Measurements from ENCODE around the gene TRIP13.
"Not testable (repeated sequence)": the region's sequence is repeated elsewhere in the genome, so short reads cannot be mapped to it uniquely, and the experiment has no call there.

TRIP13 gene

DNA sequence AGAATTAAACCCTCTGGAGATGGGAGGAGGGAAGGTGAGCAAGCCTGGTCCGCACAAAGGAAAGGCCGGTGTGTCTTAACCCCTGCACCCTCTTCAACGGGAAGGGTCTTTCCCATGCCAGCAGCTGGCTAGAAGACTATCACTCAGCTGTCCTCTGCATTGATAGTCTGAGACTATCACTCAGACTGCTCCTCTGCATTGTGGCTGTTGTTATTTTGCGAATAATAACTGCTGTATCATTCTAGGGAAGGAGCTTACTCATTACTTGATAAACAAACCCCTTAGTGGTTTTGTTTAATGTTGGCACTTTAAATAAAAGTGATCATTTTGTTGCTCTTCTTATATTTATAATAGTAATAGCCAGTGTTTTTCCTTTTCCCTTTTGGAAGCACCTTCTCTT, 8.1 kb downstream of the TRIP13 start:
- no peak for FAIRE-seq

DNA sequence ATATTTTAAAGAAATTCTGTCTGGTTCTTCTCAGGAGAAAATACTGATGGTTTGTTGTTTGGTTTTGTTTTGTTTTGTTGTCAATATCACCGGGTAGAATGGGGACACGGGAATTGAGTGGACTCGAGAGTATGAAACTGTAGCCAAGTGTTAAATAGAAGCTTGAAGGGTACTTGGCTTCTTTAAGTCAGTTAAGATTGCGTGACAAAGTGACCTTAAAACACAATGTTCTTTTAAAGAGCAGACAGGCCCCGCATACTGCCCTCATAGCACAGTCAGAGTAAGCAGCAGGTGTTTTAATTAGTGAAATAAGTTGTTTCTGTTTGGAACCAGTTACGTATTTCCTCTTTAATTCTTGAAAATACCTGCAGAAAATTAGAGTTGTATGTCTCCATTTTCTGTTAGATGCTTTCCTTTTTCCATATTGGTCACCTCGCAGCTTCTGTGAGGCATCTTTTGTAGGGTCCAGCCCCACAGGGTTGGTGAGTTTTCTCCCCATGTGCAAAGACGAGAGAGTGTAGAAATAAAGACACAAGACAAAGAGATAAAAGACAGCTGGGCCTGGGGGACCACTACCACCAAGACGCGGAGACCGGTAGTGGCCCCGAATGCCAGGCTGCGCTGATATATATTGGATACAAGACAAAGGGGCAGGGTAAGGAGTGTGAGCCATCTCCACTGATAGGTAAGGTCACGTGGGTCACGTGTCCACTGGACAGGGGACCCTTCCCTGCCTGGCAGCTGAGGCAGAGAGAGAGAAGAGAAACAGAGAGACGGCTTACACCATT, 9.6 kb downstream of the TRIP13 start:
- no peak for FAIRE-seq

DNA sequence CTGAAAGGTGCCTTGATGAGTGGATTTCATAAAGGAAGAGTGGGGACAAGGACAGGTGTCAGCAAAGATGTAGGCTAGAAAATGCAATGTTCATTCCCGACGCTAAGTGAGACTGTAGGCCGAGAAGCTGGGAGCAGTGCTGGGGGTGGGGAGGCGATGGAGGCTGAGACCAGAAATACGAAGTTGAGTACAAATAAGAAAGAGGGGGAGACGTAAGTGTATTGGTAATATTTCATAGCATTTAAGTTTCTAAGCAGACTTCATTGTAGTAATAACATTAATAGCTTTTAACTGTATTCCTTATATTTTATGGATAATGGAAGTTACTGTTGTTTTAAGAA, 11.0 kb downstream of the TRIP13 start:
- no peak for FAIRE-seq

DNA sequence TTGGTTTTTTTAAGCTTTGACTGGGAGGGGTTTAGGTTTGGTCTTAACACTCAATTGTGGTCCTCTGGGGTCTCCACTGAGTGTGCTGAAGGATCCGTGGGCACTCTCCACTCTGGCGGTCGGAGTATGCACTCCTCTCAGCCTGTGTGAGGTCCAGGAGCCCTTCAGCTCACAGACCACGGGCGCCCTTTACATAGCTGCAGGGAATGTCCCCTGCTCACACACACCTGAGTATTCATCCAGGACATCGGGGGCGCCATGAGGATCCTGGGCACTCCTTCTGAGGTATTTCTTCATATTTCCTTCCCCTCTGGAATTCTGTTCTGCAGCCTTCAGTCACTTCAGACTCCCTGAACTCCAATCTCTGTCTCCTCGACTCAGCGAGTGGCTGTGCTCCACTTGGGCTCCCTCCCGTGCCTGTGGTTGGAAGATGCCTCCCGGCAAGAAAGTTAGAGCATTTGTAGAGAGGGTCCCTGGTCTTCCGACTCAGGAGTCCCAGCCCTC, 12.5 kb downstream of the TRIP13 start:
- FAIRE-seq, result no peak

DNA sequence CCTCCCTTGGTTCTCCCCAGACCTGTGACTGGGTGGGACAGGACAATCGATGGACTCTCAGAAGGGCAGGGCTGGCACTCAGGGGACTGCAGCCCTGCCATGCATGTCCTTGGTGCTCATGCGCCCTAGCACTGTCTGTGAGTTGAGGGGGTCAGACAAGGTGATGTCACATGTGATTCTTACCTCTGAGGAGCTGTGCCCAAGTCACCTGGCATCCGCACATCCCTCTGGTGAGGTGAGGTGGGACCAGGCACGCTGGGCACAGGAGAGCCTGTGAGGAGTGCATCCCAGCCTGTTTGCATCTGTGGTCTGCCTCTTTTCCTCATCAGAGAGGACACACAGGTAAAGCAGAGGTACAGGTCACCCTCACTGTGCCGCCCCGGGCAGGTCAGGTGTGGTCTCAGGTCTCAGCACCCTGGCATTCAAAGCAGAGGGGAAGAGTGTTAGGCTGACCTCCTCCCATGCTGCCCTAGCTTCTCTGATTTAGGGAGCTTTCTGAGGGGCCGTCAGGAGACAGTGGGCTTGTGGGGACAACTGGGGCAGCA, 14.8 kb downstream of the TRIP13 start:
- FAIRE-seq, result no peak

DNA sequence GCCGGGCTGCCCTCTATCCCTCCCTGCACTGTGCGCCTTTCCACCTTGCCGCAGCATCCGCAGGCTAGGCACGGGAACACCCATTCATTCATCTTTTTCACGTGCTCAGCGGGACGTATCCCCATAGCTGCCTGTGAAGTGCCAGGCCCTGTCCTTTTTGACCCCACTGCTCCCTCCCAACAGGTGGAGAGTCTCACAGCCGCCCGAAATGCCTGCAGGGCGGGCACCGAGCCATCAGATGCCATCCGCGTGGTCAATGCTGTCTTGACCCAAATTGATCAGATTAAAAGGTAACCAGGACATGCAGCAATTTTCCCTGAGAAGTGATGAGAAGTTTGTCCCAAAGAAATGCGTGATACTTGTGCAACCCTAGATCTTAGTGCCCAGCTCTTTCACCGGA, 15.5 kb downstream of the TRIP13 start:
- FAIRE-seq, result no peak

DNA sequence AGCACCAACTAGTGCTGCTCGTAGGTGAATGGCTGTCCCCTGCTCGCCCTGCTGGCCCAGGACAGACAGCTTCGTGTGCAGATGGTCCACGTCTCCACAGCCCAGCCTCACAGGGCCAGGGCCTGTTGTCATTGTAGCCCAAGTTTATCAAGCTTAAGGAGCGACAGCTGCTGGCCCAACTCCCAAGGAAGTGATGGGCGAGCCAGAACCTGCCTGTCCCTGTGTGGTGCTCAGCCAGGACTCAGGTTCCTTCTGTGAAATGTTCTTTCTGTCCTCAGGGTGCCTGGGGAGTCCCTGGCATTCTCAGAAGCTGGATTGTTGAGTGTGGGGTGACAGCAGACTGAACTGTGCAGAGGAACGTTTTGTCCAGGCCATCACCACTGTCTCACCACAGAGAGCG, 16.4 kb downstream of the TRIP13 start:
- FAIRE-seq, result no peak

DNA sequence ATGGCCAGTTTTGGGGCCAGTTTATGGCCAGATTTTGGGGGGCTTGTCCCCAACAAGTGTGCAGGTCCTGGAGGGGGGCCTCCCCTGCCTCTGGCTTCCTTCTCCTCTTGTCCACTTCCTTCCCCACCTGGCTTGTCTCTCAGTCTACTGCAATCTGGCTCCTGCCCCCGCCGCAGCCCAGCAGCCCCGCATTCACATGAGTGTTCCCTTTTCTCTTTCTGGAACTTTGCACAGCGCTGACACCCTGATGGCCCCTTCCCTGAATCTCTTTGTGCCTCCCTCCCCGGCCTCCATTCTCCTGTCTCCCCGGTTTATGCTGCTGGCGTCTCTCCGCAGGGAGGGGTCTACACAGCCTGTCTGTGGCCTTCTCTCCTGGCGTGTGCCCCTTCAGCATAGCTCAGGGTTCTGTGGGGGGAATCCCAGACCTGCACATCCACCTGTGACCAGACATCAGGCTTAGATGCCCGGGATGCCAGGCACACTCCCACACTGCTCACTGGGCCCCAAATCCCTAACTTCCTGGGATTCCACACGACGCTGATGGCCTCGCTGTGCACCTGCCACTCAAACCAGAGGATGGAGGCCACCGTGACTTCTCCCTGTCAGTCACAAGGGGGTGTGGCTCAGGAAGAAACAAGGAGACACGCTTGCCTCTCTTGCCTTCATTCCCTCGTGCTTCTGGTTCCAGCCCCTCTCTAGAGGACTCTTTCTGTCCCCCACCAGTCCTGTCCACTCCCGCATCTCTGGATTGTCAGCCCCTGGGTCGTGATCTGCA, 17.5 kb downstream of the TRIP13 start:
- no peak for FAIRE-seq

DNA sequence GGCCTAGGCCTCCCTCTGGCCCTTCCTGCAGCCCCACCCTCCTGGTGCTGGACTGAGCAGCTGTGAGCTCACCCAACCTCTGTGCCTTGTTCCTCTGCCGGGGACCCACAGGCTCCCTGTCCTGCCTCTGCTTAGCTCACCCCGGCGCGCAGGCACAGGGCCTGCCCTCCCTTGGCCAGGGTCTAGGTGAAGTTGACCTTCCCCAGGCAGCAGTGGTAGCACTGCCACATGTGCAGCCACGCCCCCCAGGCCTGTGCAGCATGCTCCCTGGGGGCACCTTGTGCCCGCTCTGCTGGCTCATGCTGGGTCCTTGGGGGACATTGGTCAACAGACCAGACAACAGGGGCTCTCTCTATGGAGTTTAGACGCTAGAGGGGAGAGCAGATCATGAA, 18.1 kb downstream of the TRIP13 start:
- no peak for FAIRE-seq

DNA sequence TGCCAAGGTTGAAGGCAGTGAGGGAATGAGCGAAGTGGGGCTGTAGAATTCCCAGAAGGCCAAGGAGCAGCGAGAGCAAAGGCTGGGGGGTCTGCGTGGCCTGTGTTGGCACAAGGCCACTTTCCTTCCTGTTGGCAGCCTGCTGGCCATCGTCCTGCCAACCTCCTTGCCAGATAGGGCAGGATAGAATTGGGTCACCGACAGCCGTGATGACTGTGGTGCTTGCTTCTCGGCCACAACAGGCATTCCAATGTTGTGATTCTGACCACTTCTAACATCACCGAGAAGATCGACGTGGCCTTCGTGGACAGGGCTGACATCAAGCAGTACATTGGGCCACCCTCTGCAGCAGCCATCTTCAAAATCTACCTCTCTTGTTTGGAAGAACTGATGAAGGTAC, 18.9 kb downstream of the TRIP13 start:
- no peak for FAIRE-seq

DNA sequence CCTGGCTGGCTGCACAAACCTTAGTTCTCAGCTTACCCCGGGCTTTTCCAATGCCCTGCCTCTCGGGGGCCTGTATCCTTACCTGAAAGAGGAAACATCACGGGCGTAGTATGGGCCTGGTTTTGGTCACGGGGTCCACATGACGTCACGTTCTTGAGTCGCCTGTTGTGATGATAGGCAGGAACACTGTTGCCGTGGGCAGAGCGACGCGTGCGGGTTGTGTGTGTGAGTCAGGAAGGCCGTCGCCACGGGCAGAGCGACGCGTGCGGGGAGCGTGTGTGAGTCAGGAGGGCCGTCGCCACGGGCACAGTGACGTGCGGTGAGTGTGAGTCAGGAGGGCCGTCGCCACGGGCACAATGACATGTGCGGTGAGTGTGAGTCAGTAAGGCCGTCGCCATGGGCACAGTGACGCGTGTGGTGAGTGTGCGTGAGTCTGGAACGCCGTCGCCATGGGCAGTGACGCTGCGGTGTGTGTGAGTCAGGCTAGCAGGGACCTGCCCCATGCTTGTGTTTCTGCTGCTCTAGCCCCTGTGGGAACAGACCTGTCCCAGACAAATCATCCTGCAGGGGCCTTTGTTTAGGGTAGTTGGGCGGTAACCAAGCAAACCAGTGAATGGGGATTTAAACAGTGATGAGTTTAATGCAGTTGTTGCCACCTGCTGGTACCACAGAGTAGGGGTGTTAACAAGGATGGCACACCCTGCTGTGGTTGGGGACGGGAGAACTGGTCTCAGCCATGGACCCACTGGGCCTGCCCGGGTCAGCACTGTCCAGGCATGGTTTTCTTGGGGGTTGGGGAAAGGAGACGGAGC, 19.8 kb downstream of the TRIP13 start:
- no peak for FAIRE-seq

DNA sequence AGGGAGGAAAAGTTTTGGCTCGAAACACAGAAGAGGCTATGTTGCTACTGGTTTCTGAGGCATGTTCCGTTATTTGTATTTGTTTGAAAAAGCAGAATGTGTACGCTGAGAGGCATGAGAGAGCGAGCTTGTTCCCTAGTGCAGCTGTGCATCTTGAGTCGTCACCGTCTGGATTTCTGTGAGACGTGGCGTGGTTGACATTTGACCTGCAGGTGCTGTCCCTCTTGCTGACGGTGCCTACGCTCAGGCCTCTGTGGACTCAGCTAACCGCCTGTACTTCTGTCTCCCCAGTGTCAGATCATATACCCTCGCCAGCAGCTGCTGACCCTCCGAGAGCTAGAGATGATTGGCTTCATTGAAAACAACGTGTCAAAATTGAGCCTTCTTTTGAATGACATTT, 21.5 kb downstream of the TRIP13 start:
- no peak for FAIRE-seq

DNA sequence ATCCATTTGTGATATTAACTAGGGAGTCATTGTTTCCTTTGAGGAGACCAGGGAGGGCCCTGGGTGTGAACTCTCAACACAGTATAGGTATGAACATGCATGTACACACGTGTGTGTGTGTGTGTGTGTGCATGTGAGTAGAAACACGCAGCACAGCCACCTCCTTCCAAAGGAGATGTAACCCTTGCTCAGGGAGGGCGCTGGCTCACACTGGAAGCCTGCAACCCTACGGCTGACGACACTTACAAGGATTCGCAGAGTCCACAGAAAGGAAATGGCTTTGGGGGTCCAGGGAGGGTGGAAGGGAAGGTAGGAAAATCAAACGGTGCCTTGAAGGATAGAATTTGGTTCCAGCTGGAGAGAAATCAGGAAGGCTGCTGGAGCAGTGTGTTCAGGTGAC, 21.9 kb downstream of the TRIP13 start:
- no peak for FAIRE-seq

DNA sequence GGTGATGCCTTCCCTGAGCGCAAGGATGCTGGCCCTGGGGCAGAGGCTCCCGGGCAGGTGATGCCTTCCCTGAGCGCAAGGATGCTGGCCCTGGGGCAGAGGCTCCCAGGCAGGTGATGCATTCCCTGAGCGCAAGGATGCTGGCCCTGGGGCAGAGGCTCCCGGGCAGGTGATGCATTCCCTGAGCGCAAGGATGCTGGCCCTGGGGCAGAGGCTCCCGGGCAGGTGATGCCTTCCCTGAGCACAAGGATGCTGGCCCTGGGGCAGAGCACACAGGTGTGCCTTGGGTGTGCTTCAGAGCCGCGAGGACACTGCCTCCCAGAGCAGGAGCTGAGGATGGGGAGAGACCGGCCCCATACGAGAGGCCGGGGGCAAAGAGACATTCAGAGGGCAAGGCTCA, 22.7 kb downstream of the TRIP13 start:
- FAIRE-seq, result not testable (repeated sequence)

DNA sequence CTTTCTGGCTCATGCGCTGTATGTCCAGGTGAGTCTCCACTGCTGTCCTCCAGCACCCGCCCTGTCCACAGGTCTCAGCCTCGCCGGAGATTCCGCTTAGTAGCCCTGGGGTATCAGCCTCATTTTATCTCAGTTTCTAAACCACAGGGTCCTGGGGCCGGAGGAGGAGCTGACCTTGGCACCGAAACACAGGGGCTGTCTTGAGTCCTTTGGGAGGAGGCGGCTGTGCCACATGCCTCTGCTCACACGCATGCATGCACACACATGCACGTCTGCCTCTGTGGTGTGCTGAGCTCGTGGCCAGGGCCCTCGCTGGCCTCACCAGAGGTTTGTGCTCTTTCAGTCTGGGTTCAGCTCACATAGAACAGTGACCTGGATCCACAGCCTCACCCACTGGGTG, 23.3 kb downstream of the TRIP13 start:
- FAIRE-seq, result no peak

DNA sequence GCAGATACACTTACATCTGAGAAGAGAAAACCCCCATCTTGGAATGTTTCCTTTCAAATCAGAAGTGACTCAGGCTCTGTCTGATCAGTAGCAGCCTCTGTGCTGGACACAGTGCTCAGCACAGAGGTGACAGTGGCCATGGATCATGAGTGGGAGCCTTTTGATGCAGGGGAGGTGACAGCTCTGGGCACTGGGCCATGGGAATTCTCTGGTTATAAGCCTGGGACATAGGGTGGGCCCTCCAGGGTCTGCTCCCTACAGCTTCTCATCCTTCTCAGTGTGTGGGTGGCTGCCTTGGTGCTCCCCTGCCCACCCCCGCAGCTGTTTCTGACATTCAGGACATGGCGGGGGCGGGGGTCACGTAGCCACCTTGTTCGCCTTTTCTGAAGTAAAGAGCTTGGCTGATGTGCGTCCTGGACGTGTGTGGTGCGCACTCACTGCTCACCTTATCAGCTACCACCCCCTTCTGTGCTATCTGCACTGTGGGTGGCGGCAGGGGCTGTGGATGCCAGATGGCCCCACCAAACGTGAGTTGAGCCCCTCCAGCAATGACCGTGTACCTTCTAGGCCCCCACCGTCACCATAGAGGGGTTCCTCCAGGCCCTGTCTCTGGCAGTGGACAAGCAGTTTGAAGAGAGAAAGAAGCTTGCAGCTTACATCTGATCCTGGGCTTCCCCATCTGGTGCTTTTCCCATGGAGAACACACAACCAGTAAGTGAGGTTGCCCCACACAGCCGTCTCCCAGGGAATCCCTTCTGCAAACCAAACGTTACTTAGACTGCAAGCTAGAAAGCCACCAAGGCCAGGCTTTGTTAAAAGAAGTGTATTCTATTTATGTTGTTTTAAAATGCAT, 24.0 kb downstream of the TRIP13 start:
- no peak for FAIRE-seq

DNA sequence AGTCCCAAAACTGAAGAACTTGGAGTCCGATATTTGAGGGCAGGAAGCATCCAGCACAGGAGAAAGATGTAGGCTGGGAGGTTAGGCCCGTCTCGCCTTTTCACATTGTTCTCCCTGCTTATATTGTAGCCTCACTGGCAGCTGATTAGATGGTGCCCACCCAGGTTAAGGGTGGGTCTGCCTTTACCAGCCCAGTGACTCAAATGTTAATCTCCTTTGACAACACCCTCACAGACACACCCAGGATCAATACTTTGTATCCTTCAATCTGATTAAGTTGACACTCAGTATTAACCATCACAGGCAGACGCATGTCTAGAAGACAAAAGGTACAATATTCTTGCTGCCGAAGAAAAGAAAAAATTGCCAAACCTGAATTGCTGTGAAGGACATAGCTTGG, 26.0 kb downstream of the TRIP13 start:
- FAIRE-seq, result not testable (repeated sequence)

DNA sequence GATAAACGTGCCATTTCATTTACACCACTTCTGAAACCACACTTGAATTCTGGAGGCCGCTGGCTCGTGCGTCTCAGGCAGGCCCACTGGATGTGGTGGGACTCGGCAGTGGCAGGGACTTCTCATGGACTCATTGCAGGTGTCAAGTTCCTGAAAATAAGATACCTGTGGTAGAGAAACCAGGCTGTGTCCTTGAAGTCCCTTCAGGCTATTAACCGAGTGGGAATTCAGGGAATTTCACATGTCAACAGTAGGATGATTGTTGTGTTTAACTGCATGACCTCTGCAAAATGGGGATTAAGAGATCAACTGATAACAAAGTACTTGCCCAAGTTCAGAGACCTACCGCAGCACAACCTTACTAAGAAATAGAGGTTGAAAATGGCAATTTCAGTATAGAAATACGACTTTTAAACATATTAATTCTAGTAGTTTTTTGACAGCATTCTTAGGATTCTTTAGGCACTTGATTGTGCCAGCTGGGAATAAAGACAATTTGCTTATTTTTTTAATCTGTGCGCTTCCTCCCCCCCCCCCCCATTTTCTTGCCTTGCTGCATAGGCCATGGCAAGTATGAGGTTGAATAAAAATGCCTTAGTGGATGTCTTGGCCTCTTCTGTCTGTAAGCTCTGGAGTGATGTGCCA, 26.8 kb downstream of the TRIP13 start:
- FAIRE-seq, result no peak

DNA sequence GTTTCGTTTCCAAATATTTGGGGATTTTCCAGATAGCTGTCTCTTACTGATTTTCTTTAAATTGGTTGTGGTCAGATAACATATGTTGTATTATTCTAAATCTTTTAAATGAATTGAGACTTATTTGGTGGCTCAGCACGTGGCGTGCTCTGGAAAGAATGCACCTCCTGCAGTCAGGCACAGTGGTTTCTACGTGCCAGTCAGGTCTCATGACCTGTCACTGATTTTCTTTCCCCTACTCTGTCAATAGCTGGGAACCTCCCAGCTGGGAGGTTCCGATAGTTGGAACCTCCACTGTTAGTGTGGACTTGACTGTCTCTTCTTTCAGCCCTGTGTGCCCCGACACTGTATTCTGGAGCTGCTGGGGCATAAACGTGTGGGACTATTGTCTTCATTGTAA, 27.6 kb downstream of the TRIP13 start:
- no peak for FAIRE-seq

DNA sequence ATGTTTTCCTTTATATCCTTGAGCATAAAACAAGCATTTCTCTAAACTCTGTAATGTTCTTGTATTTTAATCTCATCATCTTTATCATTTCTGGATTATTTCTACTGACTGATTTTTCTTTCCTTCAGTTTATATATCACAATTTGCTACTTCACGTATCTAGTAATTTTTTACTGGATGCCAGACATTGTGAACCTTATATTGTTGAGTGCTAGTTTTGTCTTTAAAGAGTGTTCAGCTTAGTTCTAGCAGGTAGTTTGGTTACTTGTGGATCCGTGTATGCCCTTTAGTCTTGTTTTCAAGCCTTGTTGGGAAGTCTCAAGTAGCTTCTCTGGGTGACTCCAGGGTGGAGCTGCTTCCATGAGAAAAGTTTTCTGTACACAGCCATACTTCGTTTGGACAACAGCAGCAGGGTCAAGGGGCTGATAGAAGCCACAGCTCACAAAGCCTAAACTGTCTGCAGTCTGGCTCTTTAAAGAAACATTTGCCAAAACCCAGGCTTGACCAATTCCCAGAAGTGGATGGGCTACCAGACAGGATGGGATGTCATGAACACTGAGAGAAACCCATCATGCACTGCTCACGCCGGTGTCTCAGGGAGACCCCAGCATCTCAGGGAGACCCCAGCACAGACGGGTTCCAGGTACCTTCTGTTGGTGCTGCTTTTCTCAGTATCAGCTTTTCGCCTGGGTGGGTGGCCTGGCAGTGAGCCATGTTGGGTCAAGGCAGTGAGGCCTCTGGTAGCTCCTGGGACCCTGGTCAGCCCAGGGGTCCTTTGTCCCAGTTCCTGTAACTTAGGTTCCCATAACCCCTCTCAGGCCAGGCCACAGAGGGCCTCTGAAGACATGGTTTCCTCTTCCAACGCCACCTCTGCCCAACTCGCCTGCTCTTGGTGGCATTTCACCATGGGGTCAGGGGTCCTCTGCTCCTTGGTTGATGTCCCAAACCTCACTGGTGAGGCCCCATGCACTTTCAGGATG, 29.1 kb downstream of the TRIP13 start:
- no peak for FAIRE-seq

Measured in islet of Langerhans (tissue), 1 donor.